ENCODE measurements around the gene APBA3.

- no peak for TF ChIP-seq CTCF (IDR thresholded peaks at IDR 0.05)
- TF ChIP-seq POLR2A (IDR thresholded peaks at IDR 0.05) = no peak
These were observed 14.3 kb upstream of the APBA3 start for GRCh38 chr19:3775831-3776230.
